HG02884 (cell line): ENCODE data around the gene RAB5B.
"Not testable (repeated sequence)": the region's sequence is repeated elsewhere in the genome, so short reads cannot be mapped to it uniquely, and the experiment has no call there.

Experiments used
- ATAC-seq: cut with Tn5 transposase; IDR thresholded peaks from one replicate; pipeline ENCODE4 v1.9.1; 2021; ENCODE audit warnings: mild to moderate bottlenecking, moderate library complexity; ENCODE audit not compliant: unreplicated experiment

RAB5B gene

GRCh38 chr12:55940065-55940732 lies 33.7 kb upstream of the RAB5B start:
- peak; percentile 98 for ATAC-seq

- ATAC-seq, result no peak
Observed at GRCh38 chr12:55942055-55942454, 31.8 kb upstream of the RAB5B start.

- no peak for ATAC-seq
Observed at GRCh38 chr12:55942577-55943136, 31.2 kb upstream of the RAB5B start.

GRCh38 chr12:55946553-55946952 lies 27.3 kb upstream of the RAB5B start:
- no peak for ATAC-seq

GRCh38 chr12:55955344-55955743 lies 18.5 kb upstream of the RAB5B start:
- ATAC-seq, result no peak

GRCh38 chr12:55955800-55956508 lies 17.9 kb upstream of the RAB5B start:
- no peak for ATAC-seq

- no peak for ATAC-seq
Observed at GRCh38 chr12:55957106-55957859, 16.6 kb upstream of the RAB5B start.

GRCh38 chr12:55963760-55964159 lies 10.1 kb upstream of the RAB5B start:
- no peak for ATAC-seq

- no peak for ATAC-seq
Observed at GRCh38 chr12:55965240-55965639, 8.6 kb upstream of the RAB5B start.

GRCh38 chr12:55965941-55966407 lies 7.9 kb upstream of the RAB5B start, which contains the start of gene PMEL:
PMEL (minus strand) TSS chr12:55966042; CDS start chr12:55966011, 31 bp downstream.
- ATAC-seq, result no peak

- ATAC-seq, result peak; percentile 93
Observed at GRCh38 chr12:55966408-55967281, 7.2 kb upstream of the RAB5B start, which contains the start of gene CDK2. CDK2 (plus strand) TSS chr12:55966830; CDS start chr12:55967009, 179 bp downstream.

GRCh38 chr12:55969356-55969755 lies 4.5 kb upstream of the RAB5B start:
- ATAC-seq, result no peak

GRCh38 chr12:55970775-55971174 lies 3.1 kb upstream of the RAB5B start:
- no peak for ATAC-seq

GRCh38 chr12:55972042-55972441 lies 1.8 kb upstream of the RAB5B start:
- ATAC-seq, result no peak

- no peak for ATAC-seq
Observed at GRCh38 chr12:55972456-55972855, 1.4 kb upstream of the RAB5B start.

- no peak for ATAC-seq
Observed at GRCh38 chr12:55972911-55973598, 823 bp upstream of the RAB5B start.

GRCh38 chr12:55974308-55974730 lies 441 bp downstream of the RAB5B start:
- ATAC-seq, result peak; percentile 8

- no peak for ATAC-seq
Observed at GRCh38 chr12:55978393-55978792, 4.5 kb downstream of the RAB5B start.

GRCh38 chr12:55979069-55979468 lies 5.2 kb downstream of the RAB5B start:
- ATAC-seq, result no peak

GRCh38 chr12:55981882-55982281 lies 8.0 kb downstream of the RAB5B start:
- not testable (repeated sequence) for ATAC-seq
